ENCODE results near the gene EPB41L4B. TPM values are rescaled to one million over a fixed set of nuclear protein-coding genes. Genes with fewer than 3 reads are reported as not detected.

The EPB41L4B gene
- total and polyA plus RNA-seq, 2 experiments from 2014 or later, result 11.0 to 32.2 TPM

DNA sequence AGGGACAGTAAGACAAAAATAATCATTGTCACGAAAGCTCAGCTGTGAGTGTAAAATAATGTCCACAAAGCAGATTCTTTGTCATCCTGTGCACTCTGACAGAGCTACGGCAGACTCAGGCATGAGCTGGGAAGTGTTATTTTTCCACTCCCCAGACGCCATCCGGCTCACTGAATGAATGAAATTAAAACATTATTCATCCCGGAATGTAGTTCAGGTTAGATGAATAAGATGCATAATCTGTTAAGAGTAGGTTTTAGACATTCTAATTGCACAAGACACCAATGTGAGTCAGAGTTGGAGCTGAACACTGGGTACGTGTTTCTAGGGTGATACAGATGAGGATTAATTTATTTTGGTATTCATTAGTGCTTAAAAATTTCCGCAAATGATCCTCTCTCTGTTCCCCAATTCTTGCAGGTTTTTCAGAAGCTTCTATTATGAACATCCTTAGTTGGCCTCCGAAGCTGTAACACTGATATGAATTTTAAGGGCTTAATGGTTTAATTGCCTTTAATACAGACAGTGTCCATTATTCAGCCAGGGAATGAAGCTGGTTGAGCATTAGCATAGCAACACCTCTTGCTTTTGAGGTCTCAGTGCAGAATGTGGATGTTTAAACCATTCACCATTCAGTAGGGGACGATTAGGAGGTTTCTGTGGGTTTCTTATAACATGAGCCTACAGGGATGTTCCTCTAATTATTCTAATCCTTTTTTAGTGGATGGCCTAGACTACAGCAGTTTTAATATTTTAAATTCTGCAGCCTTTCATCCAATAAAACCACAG is 88.2 kb downstream of the EPB41L4B start (continued):
- TF ChIP-seq, protein P1, sequence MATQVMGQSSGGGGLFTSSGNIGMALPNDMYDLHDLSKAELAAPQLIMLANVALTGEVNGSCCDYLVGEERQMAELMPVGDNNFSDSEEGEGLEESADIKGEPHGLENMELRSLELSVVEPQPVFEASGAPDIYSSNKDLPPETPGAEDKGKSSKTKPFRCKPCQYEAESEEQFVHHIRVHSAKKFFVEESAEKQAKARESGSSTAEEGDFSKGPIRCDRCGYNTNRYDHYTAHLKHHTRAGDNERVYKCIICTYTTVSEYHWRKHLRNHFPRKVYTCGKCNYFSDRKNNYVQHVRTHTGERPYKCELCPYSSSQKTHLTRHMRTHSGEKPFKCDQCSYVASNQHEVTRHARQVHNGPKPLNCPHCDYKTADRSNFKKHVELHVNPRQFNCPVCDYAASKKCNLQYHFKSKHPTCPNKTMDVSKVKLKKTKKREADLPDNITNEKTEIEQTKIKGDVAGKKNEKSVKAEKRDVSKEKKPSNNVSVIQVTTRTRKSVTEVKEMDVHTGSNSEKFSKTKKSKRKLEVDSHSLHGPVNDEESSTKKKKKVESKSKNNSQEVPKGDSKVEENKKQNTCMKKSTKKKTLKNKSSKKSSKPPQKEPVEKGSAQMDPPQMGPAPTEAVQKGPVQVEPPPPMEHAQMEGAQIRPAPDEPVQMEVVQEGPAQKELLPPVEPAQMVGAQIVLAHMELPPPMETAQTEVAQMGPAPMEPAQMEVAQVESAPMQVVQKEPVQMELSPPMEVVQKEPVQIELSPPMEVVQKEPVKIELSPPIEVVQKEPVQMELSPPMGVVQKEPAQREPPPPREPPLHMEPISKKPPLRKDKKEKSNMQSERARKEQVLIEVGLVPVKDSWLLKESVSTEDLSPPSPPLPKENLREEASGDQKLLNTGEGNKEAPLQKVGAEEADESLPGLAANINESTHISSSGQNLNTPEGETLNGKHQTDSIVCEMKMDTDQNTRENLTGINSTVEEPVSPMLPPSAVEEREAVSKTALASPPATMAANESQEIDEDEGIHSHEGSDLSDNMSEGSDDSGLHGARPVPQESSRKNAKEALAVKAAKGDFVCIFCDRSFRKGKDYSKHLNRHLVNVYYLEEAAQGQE (IDR thresholded peaks at IDR 0.05; ENCODE audit: unreplicated experiment), result no peak

DNA sequence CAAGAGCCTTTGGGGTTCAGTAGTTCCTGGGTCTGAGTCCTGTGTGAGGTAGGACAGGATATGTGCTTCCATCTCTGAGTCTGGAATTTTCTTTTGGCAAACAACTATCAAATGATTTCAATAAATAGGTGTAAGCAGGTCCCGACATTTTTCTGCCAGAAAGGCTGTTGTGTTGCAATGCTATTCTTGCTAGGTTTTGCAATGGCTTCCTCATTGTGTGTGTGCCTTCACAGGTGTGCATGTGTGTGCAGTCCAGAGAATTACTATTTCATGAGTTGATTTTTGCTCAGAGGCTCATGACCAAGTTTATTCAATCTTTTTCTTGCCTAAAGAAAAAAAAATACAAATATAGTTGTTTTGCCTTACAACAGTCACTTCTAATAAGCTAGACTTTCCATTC is 89.3 kb downstream of the EPB41L4B start:
- no peaks in the 10 kb centered on the region for H3K36me3 Mint-ChIP-seq (ENCODE audit: low read depth)
- no peaks in the 10 kb centered on the region for H3K36me3 ChIP-seq (ENCODE audit: insufficient read depth)
- H3K9me3 Mint-ChIP-seq, result no peaks in the 10 kb centered on the region
- H2AFZ ChIP-seq, result no peak overlapping the region
- DNase-seq (ENCODE audit: low spot score), result no peak
- no peak overlapping the region for H3K4me3 Mint-ChIP-seq
- H3F3A ChIP-seq (replicated peaks; ENCODE audit: low read depth), result no peaks in the 10 kb centered on the region
- no peaks in the 10 kb centered on the region for H3K79me2 ChIP-seq (replicated peaks; ENCODE audit: insufficient read depth)
- no peaks in the 10 kb centered on the region for H3K4me1 Mint-ChIP-seq
- H3K9me2 ChIP-seq (ENCODE audit: insufficient read depth), result no peaks in the 10 kb centered on the region
- no peaks in the 10 kb centered on the region for H3K27me3 ChIP-seq (ENCODE audit: insufficient read depth)
- no peaks in the 10 kb centered on the region for H3K4me1 ChIP-seq (ENCODE audit: insufficient read depth)
- H3K27ac ChIP-seq (ENCODE audit: low read depth), result no peak overlapping the region
- no peak overlapping the region for H3K27ac Mint-ChIP-seq
- no peak overlapping the region for H3K4me2 ChIP-seq
- no peaks in the 10 kb centered on the region for H4K20me1 ChIP-seq (replicated peaks; ENCODE audit: insufficient read depth)
- H3K27me3 Mint-ChIP-seq (ENCODE audit: insufficient read depth, low read depth, poor library complexity), result peaks cover 3% of the 10 kb centered on the region
- no peak for ATAC-seq
- no peak overlapping the region for H3K4me3 ChIP-seq
- TF ChIP-seq JUNB (IDR thresholded peaks at IDR 0.05; ENCODE audit: unreplicated experiment), result no peak
- no peak for TF ChIP-seq STAT1 (IDR thresholded peaks at IDR 0.05; ENCODE audit: unreplicated experiment)
- no peak for TF ChIP-seq CREB1 (CRISPR knock-in tag; IDR thresholded peaks at IDR 0.05; ENCODE audit: low read depth)
- no peak for TF ChIP-seq EZH2phosphoT487 (IDR thresholded peaks at IDR 0.05; ENCODE audit: unreplicated experiment)
- no peak for TF ChIP-seq ZNF331 (CRISPR knock-in tag; IDR thresholded peaks at IDR 0.05; ENCODE audit: low read depth)
- TF ChIP-seq POLR2AphosphoS5 (IDR thresholded peaks at IDR 0.05; ENCODE audit: low read depth), result no peak
- TF ChIP-seq, protein P2, sequence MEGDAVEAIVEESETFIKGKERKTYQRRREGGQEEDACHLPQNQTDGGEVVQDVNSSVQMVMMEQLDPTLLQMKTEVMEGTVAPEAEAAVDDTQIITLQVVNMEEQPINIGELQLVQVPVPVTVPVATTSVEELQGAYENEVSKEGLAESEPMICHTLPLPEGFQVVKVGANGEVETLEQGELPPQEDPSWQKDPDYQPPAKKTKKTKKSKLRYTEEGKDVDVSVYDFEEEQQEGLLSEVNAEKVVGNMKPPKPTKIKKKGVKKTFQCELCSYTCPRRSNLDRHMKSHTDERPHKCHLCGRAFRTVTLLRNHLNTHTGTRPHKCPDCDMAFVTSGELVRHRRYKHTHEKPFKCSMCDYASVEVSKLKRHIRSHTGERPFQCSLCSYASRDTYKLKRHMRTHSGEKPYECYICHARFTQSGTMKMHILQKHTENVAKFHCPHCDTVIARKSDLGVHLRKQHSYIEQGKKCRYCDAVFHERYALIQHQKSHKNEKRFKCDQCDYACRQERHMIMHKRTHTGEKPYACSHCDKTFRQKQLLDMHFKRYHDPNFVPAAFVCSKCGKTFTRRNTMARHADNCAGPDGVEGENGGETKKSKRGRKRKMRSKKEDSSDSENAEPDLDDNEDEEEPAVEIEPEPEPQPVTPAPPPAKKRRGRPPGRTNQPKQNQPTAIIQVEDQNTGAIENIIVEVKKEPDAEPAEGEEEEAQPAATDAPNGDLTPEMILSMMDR (conservative IDR thresholded peaks at IDR 0.05; ENCODE audit: low read depth in 2 of 2), result no peak
- TF ChIP-seq, protein P1 (IDR thresholded peaks at IDR 0.05; ENCODE audit: unreplicated experiment), result no peak
- TF ChIP-seq, protein P3, sequence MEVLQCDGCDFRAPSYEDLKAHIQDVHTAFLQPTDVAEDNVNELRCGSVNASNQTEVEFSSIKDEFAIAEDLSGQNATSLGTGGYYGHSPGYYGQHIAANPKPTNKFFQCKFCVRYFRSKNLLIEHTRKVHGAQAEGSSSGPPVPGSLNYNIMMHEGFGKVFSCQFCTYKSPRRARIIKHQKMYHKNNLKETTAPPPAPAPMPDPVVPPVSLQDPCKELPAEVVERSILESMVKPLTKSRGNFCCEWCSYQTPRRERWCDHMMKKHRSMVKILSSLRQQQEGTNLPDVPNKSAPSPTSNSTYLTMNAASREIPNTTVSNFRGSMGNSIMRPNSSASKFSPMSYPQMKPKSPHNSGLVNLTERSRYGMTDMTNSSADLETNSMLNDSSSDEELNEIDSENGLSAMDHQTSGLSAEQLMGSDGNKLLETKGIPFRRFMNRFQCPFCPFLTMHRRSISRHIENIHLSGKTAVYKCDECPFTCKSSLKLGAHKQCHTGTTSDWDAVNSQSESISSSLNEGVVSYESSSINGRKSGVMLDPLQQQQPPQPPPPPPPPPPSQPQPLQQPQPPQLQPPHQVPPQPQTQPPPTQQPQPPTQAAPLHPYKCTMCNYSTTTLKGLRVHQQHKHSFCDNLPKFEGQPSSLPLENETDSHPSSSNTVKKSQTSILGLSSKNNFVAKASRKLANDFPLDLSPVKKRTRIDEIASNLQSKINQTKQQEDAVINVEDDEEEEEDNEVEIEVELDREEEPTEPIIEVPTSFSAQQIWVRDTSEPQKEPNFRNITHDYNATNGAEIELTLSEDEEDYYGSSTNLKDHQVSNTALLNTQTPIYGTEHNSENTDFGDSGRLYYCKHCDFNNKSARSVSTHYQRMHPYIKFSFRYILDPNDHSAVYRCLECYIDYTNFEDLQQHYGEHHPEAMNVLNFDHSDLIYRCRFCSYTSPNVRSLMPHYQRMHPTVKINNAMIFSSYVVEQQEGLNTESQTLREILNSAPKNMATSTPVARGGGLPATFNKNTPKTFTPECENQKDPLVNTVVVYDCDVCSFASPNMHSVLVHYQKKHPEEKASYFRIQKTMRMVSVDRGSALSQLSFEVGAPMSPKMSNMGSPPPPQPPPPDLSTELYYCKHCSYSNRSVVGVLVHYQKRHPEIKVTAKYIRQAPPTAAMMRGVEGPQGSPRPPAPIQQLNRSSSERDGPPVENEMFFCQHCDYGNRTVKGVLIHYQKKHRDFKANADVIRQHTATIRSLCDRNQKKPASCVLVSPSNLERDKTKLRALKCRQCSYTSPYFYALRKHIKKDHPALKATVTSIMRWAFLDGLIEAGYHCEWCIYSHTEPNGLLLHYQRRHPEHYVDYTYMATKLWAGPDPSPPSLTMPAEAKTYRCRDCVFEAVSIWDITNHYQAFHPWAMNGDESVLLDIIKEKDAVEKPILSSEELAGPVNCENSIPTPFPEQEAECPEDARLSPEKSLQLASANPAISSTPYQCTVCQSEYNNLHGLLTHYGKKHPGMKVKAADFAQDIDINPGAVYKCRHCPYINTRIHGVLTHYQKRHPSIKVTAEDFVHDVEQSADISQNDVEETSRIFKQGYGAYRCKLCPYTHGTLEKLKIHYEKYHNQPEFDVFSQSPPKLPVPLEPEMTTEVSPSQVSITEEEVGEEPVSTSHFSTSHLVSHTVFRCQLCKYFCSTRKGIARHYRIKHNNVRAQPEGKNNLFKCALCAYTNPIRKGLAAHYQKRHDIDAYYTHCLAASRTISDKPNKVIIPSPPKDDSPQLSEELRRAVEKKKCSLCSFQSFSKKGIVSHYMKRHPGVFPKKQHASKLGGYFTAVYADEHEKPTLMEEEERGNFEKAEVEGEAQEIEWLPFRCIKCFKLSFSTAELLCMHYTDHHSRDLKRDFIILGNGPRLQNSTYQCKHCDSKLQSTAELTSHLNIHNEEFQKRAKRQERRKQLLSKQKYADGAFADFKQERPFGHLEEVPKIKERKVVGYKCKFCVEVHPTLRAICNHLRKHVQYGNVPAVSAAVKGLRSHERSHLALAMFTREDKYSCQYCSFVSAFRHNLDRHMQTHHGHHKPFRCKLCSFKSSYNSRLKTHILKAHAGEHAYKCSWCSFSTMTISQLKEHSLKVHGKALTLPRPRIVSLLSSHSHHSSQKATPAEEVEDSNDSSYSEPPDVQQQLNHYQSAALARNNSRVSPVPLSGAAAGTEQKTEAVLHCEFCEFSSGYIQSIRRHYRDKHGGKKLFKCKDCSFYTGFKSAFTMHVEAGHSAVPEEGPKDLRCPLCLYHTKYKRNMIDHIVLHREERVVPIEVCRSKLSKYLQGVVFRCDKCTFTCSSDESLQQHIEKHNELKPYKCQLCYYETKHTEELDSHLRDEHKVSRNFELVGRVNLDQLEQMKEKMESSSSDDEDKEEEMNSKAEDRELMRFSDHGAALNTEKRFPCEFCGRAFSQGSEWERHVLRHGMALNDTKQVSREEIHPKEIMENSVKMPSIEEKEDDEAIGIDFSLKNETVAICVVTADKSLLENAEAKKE (CRISPR knock-in tag; IDR thresholded peaks at IDR 0.05), result no peak
